ENCODE measurements around the gene SLCO2A1.

- no peak for TF ChIP-seq GATA2 (IDR thresholded peaks at IDR 0.05; ENCODE audit: low read depth, low read length)
- no peak for TF ChIP-seq GATA3 (IDR thresholded peaks at IDR 0.05; ENCODE audit: low read depth, low read length)
Observed at GRCh38 chr3:133891662-133892378, 137.9 kb downstream of the SLCO2A1 start.

Measured in SH-SY5Y (cell line).